Measurements from ENCODE around the gene NPHP3. TPM values are rescaled to one million over a fixed set of nuclear protein-coding genes. Genes with fewer than 3 reads are reported as not detected.

NPHP3 gene
- total RNA-seq, 4 donors from 2014 or later: 22.7 to 31.1 (median 26.4) TPM

DNA sequence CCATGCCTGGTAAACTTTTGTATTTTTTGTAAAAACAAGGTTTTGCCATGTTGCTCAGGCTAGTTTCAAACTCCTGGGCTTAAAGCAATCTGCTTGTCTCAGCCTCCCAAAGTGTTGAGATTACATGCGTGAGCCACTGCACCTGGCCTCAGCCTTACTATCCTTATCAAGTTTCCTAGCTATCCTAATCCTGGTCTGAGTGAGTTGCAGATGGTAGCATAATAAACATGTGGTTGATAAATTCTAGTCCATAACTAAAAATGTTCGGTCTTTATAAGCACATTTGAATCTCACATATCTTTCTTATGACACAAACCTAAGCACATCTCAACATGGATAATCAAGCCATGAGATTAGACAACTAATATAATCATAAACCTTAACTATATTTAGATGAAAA lies 18.5 kb downstream of the NPHP3 start:
- H3K4me3 ChIP-seq: no peak overlapping the region
- WGBS: 86% methylated on average over 2 of the region's 2 CpGs
- no peaks in the 10 kb centered on the region for H3K4me1 ChIP-seq
- no peaks in the 10 kb centered on the region for H3K9me3 ChIP-seq
- H3K27me3 ChIP-seq: no peaks in the 10 kb centered on the region
- H3K36me3 ChIP-seq: peaks cover 49 to 100% (median 77%) of the 10 kb centered on the region in 4 donors
- intact Hi-C loops (cut with DNase I): no loop called here
- H3K27ac ChIP-seq (replicated peaks in 1 of 4): no peak overlapping the region
- no peak for TF ChIP-seq CTCF (IDR thresholded peaks at IDR 0.05)
- TF ChIP-seq EP300 (IDR thresholded peaks at IDR 0.05): no peak
- TF ChIP-seq POLR2A (IDR thresholded peaks at IDR 0.05; ENCODE audit: low read depth): no peak
- no peak for TF ChIP-seq POLR2AphosphoS5 (IDR thresholded peaks at IDR 0.05)
- DNase-seq (ENCODE audit: extremely low spot score): no peak

- Histone ChIP-seq H3K27ac (replicated peaks in 1 of 4) (no peak overlapping the region), H3K27me3 (no peaks in the 10 kb centered on the region), H3K9me3 (no peaks in the 10 kb centered on the region), H3K4me3 (no peak overlapping the region), H3K36me3 (peaks cover 53 to 99% (median 92%) of the 10 kb centered on the region in 4 donors), H3K4me1 (no peaks in the 10 kb centered on the region)
- DNase-seq (ENCODE audit: extremely low spot score): no peak
- TF ChIP-seq POLR2A (IDR thresholded peaks at IDR 0.05; ENCODE audit: low read depth) (no peak), EP300 (IDR thresholded peaks at IDR 0.05) (no peak), CTCF (IDR thresholded peaks at IDR 0.05) (no peak), POLR2AphosphoS5 (IDR thresholded peaks at IDR 0.05) (no peak)
- intact Hi-C loops (cut with DNase I): loop anchor here (10.0 kb wide), 1 partner anchor 201 kb away; no protein-coding TSS in a partner anchor
- 94% methylated on average over 1 of the region's 1 CpG for WGBS
Observed at GRCh38 chr3:132695422-132695821, 26.8 kb downstream of the NPHP3 start.

GRCh38 chr3:132694991-132695390 lies 27.2 kb downstream of the NPHP3 start:
- Histone ChIP-seq H3K27me3 (no peaks in the 10 kb centered on the region), H3K36me3 (peaks cover 53 to 99% (median 92%) of the 10 kb centered on the region in 4 donors), H3K9me3 (no peaks in the 10 kb centered on the region), H3K27ac (replicated peaks in 1 of 4) (no peak overlapping the region), H3K4me1 (no peaks in the 10 kb centered on the region), H3K4me3 (no peak overlapping the region)
- 66% methylated on average over 4 of the region's 4 CpGs for WGBS
- no peak for DNase-seq (ENCODE audit: extremely low spot score)
- no peak for TF ChIP-seq POLR2AphosphoS5 (IDR thresholded peaks at IDR 0.05)
- TF ChIP-seq EP300 (IDR thresholded peaks at IDR 0.05): no peak
- TF ChIP-seq CTCF (IDR thresholded peaks at IDR 0.05): no peak
- TF ChIP-seq POLR2A (IDR thresholded peaks at IDR 0.05; ENCODE audit: low read depth): no peak
- intact Hi-C loops (cut with DNase I): loop anchor here (10.0 kb wide), 1 partner anchor 200 kb away; no protein-coding TSS in a partner anchor

- intact Hi-C loops (cut with DNase I): loop anchor here (10.0 kb wide), 1 partner anchor 195 kb away; no protein-coding TSS in a partner anchor
- Histone ChIP-seq H3K27ac (replicated peaks in 1 of 4) (no peak overlapping the region), H3K27me3 (no peaks in the 10 kb centered on the region), H3K4me3 (no peak overlapping the region), H3K4me1 (no peaks in the 10 kb centered on the region), H3K9me3 (no peaks in the 10 kb centered on the region), H3K36me3 (peaks cover 55 to 98% (median 87%) of the 10 kb centered on the region in 4 donors)
- 90% methylated on average over 4 of the region's 4 CpGs for WGBS
- no peak for DNase-seq (ENCODE audit: extremely low spot score)
- TF ChIP-seq POLR2AphosphoS5 (IDR thresholded peaks at IDR 0.05) (no peak), POLR2A (IDR thresholded peaks at IDR 0.05; ENCODE audit: low read depth) (no peak), CTCF (IDR thresholded peaks at IDR 0.05) (no peak), EP300 (IDR thresholded peaks at IDR 0.05) (no peak)
Observed at GRCh38 chr3:132690040-132690439, 32.2 kb downstream of the NPHP3 start.

DNA sequence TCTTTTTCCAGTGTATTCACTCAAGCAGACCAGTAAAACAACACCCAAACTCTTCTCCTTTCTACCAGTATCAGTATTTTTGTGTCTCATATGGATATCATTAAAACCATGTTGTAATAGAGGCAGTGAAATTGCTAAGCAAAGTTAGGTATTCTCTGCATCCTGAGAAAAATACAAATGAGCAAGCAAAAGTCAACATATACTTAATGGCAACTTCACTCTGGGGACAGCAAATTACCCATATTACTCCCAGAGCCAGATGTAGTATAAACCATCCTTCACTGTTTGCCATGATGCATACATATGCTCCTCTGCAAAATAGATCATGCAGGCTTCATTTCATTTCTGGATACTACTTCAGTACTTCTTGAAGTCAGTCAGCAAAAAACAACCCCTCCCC lies 40.0 kb downstream of the NPHP3 start:
- H3K4me1 ChIP-seq: peaks cover 0 to 5% (median 0%) of the 10 kb centered on the region in 4 donors
- no peak for DNase-seq (ENCODE audit: extremely low spot score)
- no peak for TF ChIP-seq POLR2AphosphoS5 (IDR thresholded peaks at IDR 0.05)
- TF ChIP-seq POLR2A (IDR thresholded peaks at IDR 0.05; ENCODE audit: low read depth): no peak
- TF ChIP-seq CTCF (IDR thresholded peaks at IDR 0.05): no peak
- no peak for TF ChIP-seq EP300 (IDR thresholded peaks at IDR 0.05)
- no peaks in the 10 kb centered on the region for H3K27me3 ChIP-seq
- H3K27ac ChIP-seq (replicated peaks in 1 of 4): no peak overlapping the region
- intact Hi-C loops (cut with DNase I): no loop called here
- no peaks in the 10 kb centered on the region for H3K9me3 ChIP-seq
- H3K36me3 ChIP-seq: peaks cover 26 to 96% (median 73%) of the 10 kb centered on the region in 4 donors
- H3K4me3 ChIP-seq: no peak overlapping the region

All from esophagus muscularis mucosa (tissue), 4 donors.